HepG2 (cell line): ENCODE results near the gene ALG10B. TPM values are rescaled to one million over a fixed set of nuclear protein-coding genes. Genes with fewer than 3 reads are reported as not detected.
"Not testable (repeated sequence)": the region's sequence is repeated elsewhere in the genome, so short reads cannot be mapped to it uniquely, and the experiment has no call there.

ENCODE experiments used
- ATAC-seq: fragments of 200-7000 bp; cut with Tn5 transposase; 3 replicates; pipeline ENCODE4 v1.9.1; 2020; ENCODE audit warnings: mild to moderate bottlenecking, moderate library complexity
- BruUV-seq: library from RNA; stranded (reverse); fragments of 400-500 nt; replicated peaks from 2 replicates; lab custom pipeline; 2021; lab: Mats Ljungman, UMichigan
- CTCF ChIA-PET: fragments of 300-600 bp; formaldehyde crosslinking; extraction: SDS; loops from one replicate; lab custom pipeline; 2021; ENCODE audit warnings: low total read pairs, inconsistent platforms, low intra/inter-chr PET ratio; lab: Yijun Ruan, JAX
- POLR2A ChIA-PET: fragments of 350-600 bp; sonication (Branson Sonifier 250); formaldehyde crosslinking; loops from one replicate; lab custom pipeline; 2020; ENCODE audit warnings: antibody characterized with exemption, inconsistent platforms; lab: Yijun Ruan, JAX
- DNase-seq: peaks from one replicate; pipeline ENCODE4 v3.0.0-alpha.2; 2015; ENCODE audit warnings: low spot score
- FAIRE-seq: peaks from 3 replicates; lab custom pipeline; 2011; peaks lifted over from hg19 to GRCh38; lab: Jason Lieb, UNC
- H2AFZ ChIP-seq: one replicate; pipeline ENCODE4 v1.6.1; 2011; ENCODE audit warnings: low read length, inconsistent platforms
- H3K27ac ChIP-seq: fragments of 300-600 bp; 3 replicates; pipeline ENCODE4 v1.8.0; 2011; ENCODE audit warnings: mixed run types, mild to moderate bottlenecking, mixed read lengths, low read length, inconsistent platforms; ENCODE audit not compliant: insufficient read depth; ENCODE audit errors: extremely low read length
- H3K27me3 ChIP-seq, 2 experiments: fragments of 200-600 bp in 1 of 2; 2 replicates in 1 of 2; 3 replicates in 1 of 2; pipeline versions ENCODE4 v1.6.0 to v1.8.0; 2011; ENCODE audit warnings: low read length in 2 of 2, mild to moderate bottlenecking in 2 of 2, moderate library complexity in 2 of 2, inconsistent platforms in 1 of 2; ENCODE audit not compliant: insufficient read depth in 2 of 2, control insufficient read depth in 1 of 2
- H3K36me3 ChIP-seq, 2 experiments: fragments of 200-600 bp in 1 of 2; replicated peaks in 1 of 2; 2 replicates in 1 of 2; 3 replicates in 1 of 2; pipeline versions ENCODE4 v1.5.1 to v1.8.0; 2011; ENCODE audit warnings: low read length in 2 of 2, inconsistent platforms in 1 of 2; ENCODE audit not compliant: insufficient read depth in 2 of 2, control insufficient read depth in 1 of 2
- H3K4me1 ChIP-seq: 2 replicates; pipeline ENCODE4 v1.5.1; 2012; ENCODE audit warnings: low read length, inconsistent platforms; ENCODE audit not compliant: insufficient read depth
- H3K4me2 ChIP-seq: 2 replicates; pipeline ENCODE4 v1.6.0; 2011; ENCODE audit warnings: low read depth, low read length, inconsistent platforms
- H3K4me3 ChIP-seq, 3 experiments: fragments of 200-600 bp in 1 of 3; sonication (generic), shearing (Covaris generic) in 1 of 3; replicated peaks in 1 of 3; 2 replicates each; pipeline ENCODE4 v1.5.1; 2011 to 2016; ENCODE audit warnings: low read length in 3 of 3, inconsistent platforms in 2 of 3, low read depth in 2 of 3, mild to moderate bottlenecking in 2 of 3, control low read depth in 1 of 3, mixed read lengths in 1 of 3; ENCODE audit not compliant: insufficient read depth in 1 of 3
- H3K79me2 ChIP-seq: one replicate; pipeline ENCODE4 v1.6.1; 2011; ENCODE audit warnings: low read length, inconsistent platforms; ENCODE audit not compliant: insufficient read depth
- H3K9ac ChIP-seq: 2 replicates; pipeline ENCODE4 v1.6.0; 2011; ENCODE audit warnings: mild to moderate bottlenecking, low read depth, low read length, inconsistent platforms; ENCODE audit not compliant: insufficient read depth
- H3K9me3 ChIP-seq: 2 replicates; pipeline ENCODE4 v1.5.1; 2012; ENCODE audit warnings: mild to moderate bottlenecking, low read length
- H4K20me1 ChIP-seq: 2 replicates; pipeline ENCODE4 v1.6.0; 2011; ENCODE audit warnings: inconsistent platforms, mild to moderate bottlenecking, low read length, moderate library complexity; ENCODE audit not compliant: insufficient read depth
- TCF12 ChIP-seq, 2 experiments: fragments of 450-650 bp in 1 of 2; sonication (generic) in 1 of 2; formaldehyde crosslinking in 1 of 2; IDR thresholded peaks; 2 replicates each; pipeline versions ENCODE4 v1.6.1 to v1.8.0; 2017 to 2022; ENCODE audit warnings: antibody characterized with exemption in 1 of 2, mild to moderate bottlenecking in 1 of 2, missing genetic modification reagents in 1 of 2, moderate library complexity in 1 of 2
- XRCC5 ChIP-seq: fragments of 200-400 bp; formaldehyde crosslinking; optimal IDR thresholded peaks from 2 replicates; pipeline ENCODE3; 2017; ENCODE audit warnings: mild to moderate bottlenecking, low read length
- ZNF333 ChIP-seq: sonication (generic); formaldehyde crosslinking; IDR thresholded peaks from 2 replicates; pipeline ENCODE4 v1.4.0; 2020; ENCODE audit warnings: mild to moderate bottlenecking, missing genetic modification reagents, borderline replicate concordance
- ZNF570 ChIP-seq: sonication (generic); formaldehyde crosslinking; IDR thresholded peaks from 2 replicates; pipeline ENCODE4 v1.4.0; 2020; ENCODE audit warnings: mild to moderate bottlenecking, missing genetic modification reagents, borderline replicate concordance
- ZNF598 ChIP-seq: sonication (generic); formaldehyde crosslinking; IDR thresholded peaks from 2 replicates; pipeline ENCODE4 v1.5.1; 2020; ENCODE audit warnings: mild to moderate bottlenecking, missing genetic modification reagents, borderline replicate concordance
- ZNF775 ChIP-seq: sonication (generic); formaldehyde crosslinking; IDR thresholded peaks from 2 replicates; pipeline ENCODE4 v1.4.0; 2020; ENCODE audit warnings: missing genetic modification reagents, mild to moderate bottlenecking, moderate library complexity, borderline replicate concordance
- WGBS: methylation state at CpG from one replicate; pipeline ENCODE4 v1.1.6; 2017; ENCODE audit warnings: low lambda C conversion rate; 5-methylcytosine and 5-hydroxymethylcytosine counted together
- in situ Hi-C: cut with HindIII; loops from 2 replicates; pipeline ENCODE4 v1.10.0; 2017; ENCODE audit warnings: low pct_unique_long_range_greater_than_20kb; ENCODE audit not compliant: extremely low pct_ligation_motif_present
- intact Hi-C: fragments of 100-400 bp; cut with micrococcal nuclease; formaldehyde crosslinking; loops from one replicate; pipeline ENCODE4 v1.10.0; 2022; ENCODE audit not compliant: unreplicated experiment
- polyA plus RNA-seq, 8 experiments: library from polyadenylated mRNA; depleted of rRNA in 3 of 8; stranded (reverse) in 7 of 8; unstranded in 1 of 8; fragments of >200 nt; fragmentation: Illumina TruSeq in 4 of 8; extraction: Trizol in 4 of 8; gene quantifications; 2 replicates each; pipeline versions ENCODE4 v1.2.1 to v1.2.3, GENCODE V29; 2011 to 2016; ENCODE audit warnings: low read depth in 4 of 8, missing spikeins in 1 of 8, mixed read lengths in 1 of 8; ENCODE audit not compliant: insufficient read depth in 1 of 8
- total RNA-seq, 5 experiments: library from RNA; depleted of rRNA; stranded (reverse); fragments of >200 nt; fragmentation: Illumina TruSeq; extraction: Trizol; gene quantifications; 2 replicates each; pipeline ENCODE4 v1.2.3, GENCODE V29; 2016; ENCODE audit warnings: low read depth in 1 of 5
- TF ChIP-seq, protein P1 (sequence below): sonication (generic); formaldehyde crosslinking; IDR thresholded peaks from 2 replicates; pipeline ENCODE4 v1.5.0; 2020; ENCODE audit warnings: missing genetic modification reagents
- TF ChIP-seq, protein P2 (sequence below): sonication (generic); formaldehyde crosslinking; IDR thresholded peaks from 2 replicates; pipeline ENCODE4 v1.4.0; 2020; ENCODE audit warnings: low read depth, mild to moderate bottlenecking, missing genetic modification reagents
- TF ChIP-seq, protein P3 (sequence below): sonication (generic); formaldehyde crosslinking; IDR thresholded peaks from 2 replicates; pipeline ENCODE4 v1.5.1; 2020; ENCODE audit warnings: mild to moderate bottlenecking, missing genetic modification reagents
- TF ChIP-seq, protein P4 (sequence below): sonication (generic); formaldehyde crosslinking; IDR thresholded peaks from 2 replicates; pipeline ENCODE4 v1.4.0; 2020; ENCODE audit warnings: missing genetic modification reagents

ALG10B gene
- total and polyA plus RNA-seq, 2 of the 13 experiments (the other 11 are each of a cell fraction or from before 2014, with no cell fraction given): 3.3 to 9.3 TPM

DNA sequence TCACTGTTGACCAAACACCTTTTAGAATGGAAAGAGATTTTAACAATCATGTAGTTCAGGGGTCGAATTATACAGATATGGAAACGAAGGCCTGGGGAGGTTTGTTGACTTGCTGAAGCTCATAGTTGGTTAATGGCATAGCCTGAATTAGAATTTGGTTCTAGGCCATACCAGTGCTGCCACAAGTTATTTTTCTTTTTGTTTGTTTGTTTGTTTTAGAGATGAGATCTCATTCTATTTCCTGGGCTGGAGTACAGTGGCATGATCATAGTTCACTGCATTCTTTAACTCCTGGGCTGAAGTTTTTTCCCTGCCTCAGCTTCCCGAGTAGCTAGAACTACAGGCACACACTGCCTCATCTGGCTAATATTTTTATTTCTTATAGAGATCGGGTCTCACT is 25.4 kb upstream of the ALG10B start:
- in situ Hi-C loops: no loop called here
- no peak overlapping the region for H3K27ac ChIP-seq
- CTCF ChIA-PET: no interaction called here

DNA sequence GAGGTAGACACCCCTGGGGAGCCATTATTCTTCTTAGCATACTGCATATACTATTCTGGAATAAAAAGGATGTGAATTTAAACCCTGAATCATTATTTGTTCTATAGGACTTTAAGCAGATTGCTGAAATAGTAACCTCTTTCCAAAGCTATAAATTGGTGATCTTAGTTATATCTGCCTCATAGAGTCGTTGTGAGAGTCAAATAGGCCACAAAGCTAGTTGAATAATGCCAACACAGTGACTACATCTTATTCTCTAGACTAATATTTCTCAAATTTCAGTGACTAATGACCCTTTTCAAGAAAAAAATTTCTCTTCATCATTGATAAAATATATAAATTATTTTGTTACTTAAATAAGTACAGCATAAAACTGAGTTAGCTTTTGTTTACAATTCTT is 13.6 kb upstream of the ALG10B start:
- POLR2A ChIA-PET, H3K27ac ChIP-seq, in situ Hi-C loops, CTCF ChIA-PET, H4K20me1 ChIP-seq, ATAC-seq, DNase-seq, H3K36me3 ChIP-seq, FAIRE-seq, BruUV-seq, H3K27me3 ChIP-seq, intact Hi-C loops, H3K79me2 ChIP-seq, H3K4me1 ChIP-seq, H3K9ac ChIP-seq, H3K4me3 ChIP-seq, H3K4me2 ChIP-seq, H2AFZ ChIP-seq: not testable (repeated sequence)
- H3K9me3 ChIP-seq: peaks cover 16% of the 10 kb centered on the region
- 0% methylated on average over 1 of the region's 1 CpG for WGBS

More for the DNA sequence above, 25.4 kb upstream of the ALG10B start:
- H3K36me3 ChIP-seq: no peaks in the 10 kb centered on the region
- H3K9ac ChIP-seq: no peak overlapping the region
- H2AFZ ChIP-seq: no peak overlapping the region
- no peaks in the 10 kb centered on the region for H3K4me1 ChIP-seq
- POLR2A ChIA-PET: no interaction called here
- H3K4me2 ChIP-seq: no peak overlapping the region
- WGBS: 0% methylated on average over 4 of the region's 4 CpGs
- H3K27me3 ChIP-seq: no peaks in the 10 kb centered on the region
- BruUV-seq: no TSS peak
- DNase-seq: no peak
- intact Hi-C loops: no loop called here
- no peak for ATAC-seq
- H3K4me3 ChIP-seq: no peak overlapping the region
- no peaks in the 10 kb centered on the region for H4K20me1 ChIP-seq
- FAIRE-seq: no peak
- no peaks in the 10 kb centered on the region for H3K79me2 ChIP-seq
- TF ChIP-seq TCF12 (IDR thresholded peaks at IDR 0.05) (no peak), TCF12 (CRISPR knock-in tag; IDR thresholded peaks at IDR 0.05) (no peak), XRCC5 (no peak), ZNF333 (CRISPR knock-in tag) (no peak), ZNF775 (no peak), ZNF598 (CRISPR knock-in tag) (no peak), ZNF570 (CRISPR knock-in tag) (no peak)
- TF ChIP-seq, protein P1, sequence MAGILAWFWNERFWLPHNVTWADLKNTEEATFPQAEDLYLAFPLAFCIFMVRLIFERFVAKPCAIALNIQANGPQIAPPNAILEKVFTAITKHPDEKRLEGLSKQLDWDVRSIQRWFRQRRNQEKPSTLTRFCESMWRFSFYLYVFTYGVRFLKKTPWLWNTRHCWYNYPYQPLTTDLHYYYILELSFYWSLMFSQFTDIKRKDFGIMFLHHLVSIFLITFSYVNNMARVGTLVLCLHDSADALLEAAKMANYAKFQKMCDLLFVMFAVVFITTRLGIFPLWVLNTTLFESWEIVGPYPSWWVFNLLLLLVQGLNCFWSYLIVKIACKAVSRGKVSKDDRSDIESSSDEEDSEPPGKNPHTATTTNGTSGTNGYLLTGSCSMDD: no peak
- TF ChIP-seq, protein P2, sequence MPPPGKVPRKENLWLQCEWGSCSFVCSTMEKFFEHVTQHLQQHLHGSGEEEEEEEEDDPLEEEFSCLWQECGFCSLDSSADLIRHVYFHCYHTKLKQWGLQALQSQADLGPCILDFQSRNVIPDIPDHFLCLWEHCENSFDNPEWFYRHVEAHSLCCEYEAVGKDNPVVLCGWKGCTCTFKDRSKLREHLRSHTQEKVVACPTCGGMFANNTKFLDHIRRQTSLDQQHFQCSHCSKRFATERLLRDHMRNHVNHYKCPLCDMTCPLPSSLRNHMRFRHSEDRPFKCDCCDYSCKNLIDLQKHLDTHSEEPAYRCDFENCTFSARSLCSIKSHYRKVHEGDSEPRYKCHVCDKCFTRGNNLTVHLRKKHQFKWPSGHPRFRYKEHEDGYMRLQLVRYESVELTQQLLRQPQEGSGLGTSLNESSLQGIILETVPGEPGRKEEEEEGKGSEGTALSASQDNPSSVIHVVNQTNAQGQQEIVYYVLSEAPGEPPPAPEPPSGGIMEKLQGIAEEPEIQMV (CRISPR knock-in tag): no peak
- TF ChIP-seq, protein P3, sequence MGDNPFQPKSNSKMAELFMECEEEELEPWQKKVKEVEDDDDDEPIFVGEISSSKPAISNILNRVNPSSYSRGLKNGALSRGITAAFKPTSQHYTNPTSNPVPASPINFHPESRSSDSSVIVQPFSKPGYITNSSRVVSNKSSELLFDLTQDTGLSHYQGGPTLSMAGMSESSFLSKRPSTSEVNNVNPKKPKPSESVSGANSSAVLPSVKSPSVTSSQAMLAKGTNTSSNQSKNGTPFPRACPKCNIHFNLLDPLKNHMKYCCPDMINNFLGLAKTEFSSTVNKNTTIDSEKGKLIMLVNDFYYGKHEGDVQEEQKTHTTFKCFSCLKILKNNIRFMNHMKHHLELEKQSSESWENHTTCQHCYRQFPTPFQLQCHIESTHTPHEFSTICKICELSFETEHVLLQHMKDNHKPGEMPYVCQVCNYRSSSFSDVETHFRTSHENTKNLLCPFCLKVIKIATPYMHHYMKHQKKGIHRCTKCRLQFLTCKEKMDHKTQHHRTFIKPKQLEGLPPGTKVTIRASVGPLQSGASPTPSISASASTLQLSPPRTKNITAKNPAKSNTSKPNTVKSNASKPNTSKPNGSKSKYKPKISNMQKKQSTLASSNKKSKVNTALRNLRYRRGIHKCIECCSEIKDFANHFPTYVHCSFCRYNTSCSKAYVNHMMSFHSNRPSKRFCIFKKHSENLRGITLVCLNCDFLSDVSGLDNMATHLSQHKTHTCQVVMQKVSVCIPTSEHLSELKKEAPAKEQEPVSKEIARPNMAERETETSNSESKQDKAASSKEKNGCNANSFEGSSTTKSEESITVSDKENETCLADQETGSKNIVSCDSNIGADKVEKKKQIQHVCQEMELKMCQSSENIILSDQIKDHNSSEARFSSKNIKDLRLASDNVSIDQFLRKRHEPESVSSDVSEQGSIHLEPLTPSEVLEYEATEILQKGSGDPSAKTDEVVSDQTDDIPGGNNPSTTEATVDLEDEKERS (CRISPR knock-in tag): no peak
- TF ChIP-seq, protein P4, sequence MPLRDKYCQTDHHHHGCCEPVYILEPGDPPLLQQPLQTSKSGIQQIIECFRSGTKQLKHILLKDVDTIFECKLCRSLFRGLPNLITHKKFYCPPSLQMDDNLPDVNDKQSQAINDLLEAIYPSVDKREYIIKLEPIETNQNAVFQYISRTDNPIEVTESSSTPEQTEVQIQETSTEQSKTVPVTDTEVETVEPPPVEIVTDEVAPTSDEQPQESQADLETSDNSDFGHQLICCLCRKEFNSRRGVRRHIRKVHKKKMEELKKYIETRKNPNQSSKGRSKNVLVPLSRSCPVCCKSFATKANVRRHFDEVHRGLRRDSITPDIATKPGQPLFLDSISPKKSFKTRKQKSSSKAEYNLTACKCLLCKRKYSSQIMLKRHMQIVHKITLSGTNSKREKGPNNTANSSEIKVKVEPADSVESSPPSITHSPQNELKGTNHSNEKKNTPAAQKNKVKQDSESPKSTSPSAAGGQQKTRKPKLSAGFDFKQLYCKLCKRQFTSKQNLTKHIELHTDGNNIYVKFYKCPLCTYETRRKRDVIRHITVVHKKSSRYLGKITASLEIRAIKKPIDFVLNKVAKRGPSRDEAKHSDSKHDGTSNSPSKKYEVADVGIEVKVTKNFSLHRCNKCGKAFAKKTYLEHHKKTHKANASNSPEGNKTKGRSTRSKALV (CRISPR knock-in tag): no peak
- peaks cover 32% of the 10 kb centered on the region for H3K9me3 ChIP-seq
